VCaP (cell line): ENCODE measurements around the gene ADAM22.
"Not testable (repeated sequence)": the region's sequence is repeated elsewhere in the genome, so short reads cannot be mapped to it uniquely, and the experiment has no call there.

Experiments used
- H3K27ac ChIP-seq: fragments of 450-650 bp; 2 replicates; pipeline ENCODE4 v1.5.1; 2017
- CTCF ChIP-seq: fragments of 450-650 bp; conservative IDR thresholded peaks from 2 replicates; pipeline ENCODE4 v1.5.1; 2017; ENCODE audit warnings: mild to moderate bottlenecking, moderate library complexity

Gene ADAM22

GRCh38 chr7:87918740-87919139 lies 15.3 kb upstream of the ADAM22 start:
- no peak for TF ChIP-seq CTCF
- no peak overlapping the region for H3K27ac ChIP-seq

GRCh38 chr7:87919875-87920274 lies 14.2 kb upstream of the ADAM22 start:
- no peak overlapping the region for H3K27ac ChIP-seq
- no peak for TF ChIP-seq CTCF

- no peak for TF ChIP-seq CTCF
- H3K27ac ChIP-seq, result no peak overlapping the region
These were observed 13.5 kb upstream of the ADAM22 start for GRCh38 chr7:87920578-87920977.

GRCh38 chr7:87922759-87923395 lies 11.2 kb upstream of the ADAM22 start:
- H3K27ac ChIP-seq, result not testable (repeated sequence)

GRCh38 chr7:87926581-87927461 lies 7.2 kb upstream of the ADAM22 start:
- no peak for TF ChIP-seq CTCF
- no peak overlapping the region for H3K27ac ChIP-seq

GRCh38 chr7:87933605-87933952 lies 472 bp upstream of the ADAM22 start:
- H3K27ac ChIP-seq, result peak overlapping the region; percentile 83
- no peak for TF ChIP-seq CTCF

- H3K27ac ChIP-seq, result peak overlapping the region; percentile 83
- no peak for TF ChIP-seq CTCF
These were observed 790 bp downstream of the ADAM22 start for GRCh38 chr7:87934699-87935383.
